Inferior parietal cortex (tissue), 1 donor: ENCODE results near the gene WAPL.
"Not testable (repeated sequence)": the region's sequence is repeated elsewhere in the genome, so short reads cannot be mapped to it uniquely, and the experiment has no call there.

Experiments used
- DNase-seq: peaks from one replicate; pipeline ENCODE4 v3.0.0-alpha.2; 2016; ENCODE audit errors: extremely low spot score

The WAPL gene

DNA sequence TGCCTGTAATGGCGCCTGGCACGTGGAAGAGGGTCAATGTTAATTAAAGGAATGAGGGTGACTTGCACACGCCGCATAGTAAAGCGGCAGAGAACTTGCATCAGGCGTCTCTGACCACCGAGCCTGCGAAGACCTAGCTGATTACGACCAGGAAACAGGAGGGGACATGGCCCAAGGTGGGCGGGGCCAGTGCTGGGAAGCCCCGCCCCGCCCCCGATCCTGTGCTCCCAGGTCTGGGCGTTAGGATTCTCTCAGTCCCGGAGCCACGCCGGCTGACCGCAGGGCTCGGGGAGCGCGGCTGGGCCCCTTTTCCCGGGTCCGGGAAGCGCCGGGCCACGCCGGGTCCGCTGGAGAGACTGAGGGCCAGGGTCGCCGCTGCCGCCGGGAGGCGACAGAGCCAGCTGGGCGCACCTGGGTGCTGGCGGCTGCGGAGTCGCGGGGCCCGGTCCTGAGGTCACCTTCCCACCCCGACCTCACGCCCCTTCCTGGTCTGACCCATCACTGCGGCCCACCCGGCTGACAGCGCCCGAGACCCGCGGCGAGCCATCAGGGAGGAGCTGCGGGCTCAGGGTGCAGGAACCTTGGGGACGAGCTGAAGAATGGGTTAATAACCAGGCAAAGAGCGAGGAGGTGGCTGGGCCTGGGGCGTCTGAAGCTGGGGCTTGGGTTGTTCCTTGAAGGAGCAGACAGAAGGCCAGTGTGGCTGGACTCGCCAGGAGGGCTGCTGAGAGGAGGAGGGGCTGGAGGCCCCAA, 132.0 kb downstream of the WAPL start:
- no peak for DNase-seq

DNA sequence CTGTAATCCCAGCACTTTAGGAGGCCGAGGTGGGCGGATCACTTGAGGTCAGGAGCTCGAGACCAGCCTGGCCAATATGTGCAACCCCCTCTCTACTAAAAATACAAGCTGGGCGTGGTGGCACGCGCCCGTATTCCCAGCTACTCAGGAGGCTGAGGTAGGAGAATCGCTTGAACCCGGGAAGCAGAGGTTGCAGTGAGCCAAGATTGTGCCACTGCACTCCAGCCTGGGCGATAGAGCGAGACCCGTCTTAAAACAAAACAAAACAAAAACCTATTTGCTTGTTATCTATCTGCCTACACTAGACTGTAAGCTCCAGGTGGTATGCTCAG, 132.5 kb downstream of the WAPL start:
- DNase-seq, result not testable (repeated sequence)

DNA sequence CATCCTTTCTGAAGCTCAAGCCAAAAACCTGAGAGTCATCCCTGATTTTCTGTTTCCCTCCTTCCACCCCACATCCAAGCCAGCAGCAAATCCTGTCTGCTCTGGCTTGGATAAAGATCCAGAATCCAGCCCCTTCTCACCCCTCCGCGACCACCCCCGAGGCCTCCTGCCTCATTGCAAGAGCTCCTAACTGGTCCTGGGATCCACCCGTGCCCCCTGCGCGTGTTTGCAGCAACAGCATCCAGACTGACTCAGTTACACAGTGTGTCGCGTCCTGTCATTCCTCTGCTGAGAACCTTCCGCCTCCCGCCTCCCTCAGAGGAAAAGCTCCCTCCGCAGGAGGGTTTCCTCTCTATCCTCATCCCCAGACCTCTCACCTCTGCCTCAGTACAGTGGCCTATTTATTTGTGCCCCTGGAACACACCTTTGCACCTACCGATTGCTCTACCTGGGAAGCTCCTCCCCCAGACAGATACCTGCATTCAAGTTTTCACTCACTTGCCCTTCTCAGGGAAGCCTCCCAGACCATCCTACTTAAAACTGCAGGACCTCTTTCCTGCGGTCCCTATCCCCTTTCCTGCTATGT, 133.4 kb downstream of the WAPL start:
- no peak for DNase-seq

- no peak for DNase-seq
These were observed 134.3 kb downstream of the WAPL start for GRCh38 chr10:86387178-86387794.

DNA sequence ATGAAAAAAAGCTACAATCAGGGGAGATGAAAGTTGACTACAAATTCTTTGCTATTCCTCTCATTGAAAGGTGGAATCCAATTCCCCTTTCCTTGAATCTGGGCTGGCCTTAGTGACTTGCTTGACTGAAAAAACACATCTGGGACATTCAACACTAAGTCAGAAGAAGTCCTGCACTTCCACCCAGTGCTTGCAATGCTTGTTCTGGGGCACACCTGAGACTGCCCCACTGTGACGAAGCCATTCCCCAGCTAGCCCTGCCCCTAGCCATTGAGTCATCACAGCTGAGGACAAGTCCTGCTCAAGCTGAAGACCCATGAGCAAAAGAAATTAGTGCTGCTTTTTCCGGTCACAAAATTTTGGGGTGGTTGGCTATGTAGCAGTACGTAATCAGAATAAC, 135.8 kb downstream of the WAPL start:
- DNase-seq, result no peak
